GM12872 (cell line): ENCODE measurements around the gene KCNH1.

Experiments
- TF ChIP-seq, protein P1 (sequence below): IDR thresholded peaks from 3 replicates; pipeline ENCODE4 v1.5.1; 2011; ENCODE audit warnings: low read depth, mild to moderate bottlenecking, low read length, moderate library complexity; ENCODE audit not compliant: insufficient read depth

The KCNH1 gene

DNA sequence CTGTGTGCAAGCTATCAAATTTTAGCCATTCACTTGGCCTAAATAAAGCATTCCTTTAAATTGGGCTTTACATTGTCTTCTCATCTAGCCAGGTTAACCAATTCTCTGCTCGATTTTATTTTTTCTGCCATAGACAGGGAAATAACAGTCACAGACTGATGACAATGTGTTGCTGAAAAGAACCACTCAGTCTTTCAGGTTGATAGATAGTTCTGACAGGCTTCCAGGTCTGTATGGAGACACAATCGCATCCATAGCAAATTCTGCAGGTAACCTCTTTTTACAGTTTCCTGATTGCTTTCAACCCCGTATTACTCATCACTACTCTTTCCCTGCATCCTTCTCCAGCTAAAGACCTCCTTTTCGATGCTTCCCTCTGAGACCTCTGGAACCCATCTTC, 198.0 kb downstream of the KCNH1 start:
- TF ChIP-seq, protein P1, sequence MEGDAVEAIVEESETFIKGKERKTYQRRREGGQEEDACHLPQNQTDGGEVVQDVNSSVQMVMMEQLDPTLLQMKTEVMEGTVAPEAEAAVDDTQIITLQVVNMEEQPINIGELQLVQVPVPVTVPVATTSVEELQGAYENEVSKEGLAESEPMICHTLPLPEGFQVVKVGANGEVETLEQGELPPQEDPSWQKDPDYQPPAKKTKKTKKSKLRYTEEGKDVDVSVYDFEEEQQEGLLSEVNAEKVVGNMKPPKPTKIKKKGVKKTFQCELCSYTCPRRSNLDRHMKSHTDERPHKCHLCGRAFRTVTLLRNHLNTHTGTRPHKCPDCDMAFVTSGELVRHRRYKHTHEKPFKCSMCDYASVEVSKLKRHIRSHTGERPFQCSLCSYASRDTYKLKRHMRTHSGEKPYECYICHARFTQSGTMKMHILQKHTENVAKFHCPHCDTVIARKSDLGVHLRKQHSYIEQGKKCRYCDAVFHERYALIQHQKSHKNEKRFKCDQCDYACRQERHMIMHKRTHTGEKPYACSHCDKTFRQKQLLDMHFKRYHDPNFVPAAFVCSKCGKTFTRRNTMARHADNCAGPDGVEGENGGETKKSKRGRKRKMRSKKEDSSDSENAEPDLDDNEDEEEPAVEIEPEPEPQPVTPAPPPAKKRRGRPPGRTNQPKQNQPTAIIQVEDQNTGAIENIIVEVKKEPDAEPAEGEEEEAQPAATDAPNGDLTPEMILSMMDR = no peak

DNA sequence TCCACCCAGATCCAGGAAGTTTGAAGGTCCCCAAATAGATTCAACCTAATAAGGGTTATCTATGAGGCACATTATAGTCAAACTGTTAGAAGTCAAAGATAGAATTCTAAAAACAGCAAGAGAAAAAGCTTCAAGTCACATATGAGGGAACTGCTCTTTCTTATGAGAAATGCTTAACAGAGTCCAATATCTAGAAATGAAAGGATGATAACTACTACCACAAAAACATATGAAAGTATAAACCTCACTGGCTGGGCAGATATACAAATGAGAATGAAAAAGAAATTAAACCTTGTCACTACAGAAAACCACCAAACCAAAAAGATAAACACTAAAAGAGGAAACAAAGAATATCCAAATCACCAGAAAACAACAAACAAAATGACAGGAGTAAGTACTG, 201.8 kb downstream of the KCNH1 start:
- TF ChIP-seq, protein P1 = no peak

DNA sequence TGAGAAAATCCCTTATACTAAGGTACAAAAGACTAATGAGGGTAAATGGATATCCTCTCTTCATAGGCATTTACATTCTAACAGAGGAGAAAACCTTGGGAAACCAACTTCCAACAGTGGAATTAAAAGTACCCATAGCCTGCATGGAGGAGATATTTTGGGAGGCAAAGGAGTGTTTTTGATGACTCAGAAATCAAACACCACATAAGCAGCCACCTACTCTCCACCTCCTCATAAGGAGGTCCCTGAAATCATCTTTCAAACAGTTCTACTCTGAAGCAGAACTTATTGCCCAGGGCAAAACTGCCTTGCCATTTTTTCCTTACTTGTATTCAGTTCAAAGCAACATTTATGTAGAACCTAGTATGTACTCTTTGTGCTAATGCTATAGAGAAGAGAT, 211.3 kb downstream of the KCNH1 start:
- TF ChIP-seq, protein P1 = no peak

DNA sequence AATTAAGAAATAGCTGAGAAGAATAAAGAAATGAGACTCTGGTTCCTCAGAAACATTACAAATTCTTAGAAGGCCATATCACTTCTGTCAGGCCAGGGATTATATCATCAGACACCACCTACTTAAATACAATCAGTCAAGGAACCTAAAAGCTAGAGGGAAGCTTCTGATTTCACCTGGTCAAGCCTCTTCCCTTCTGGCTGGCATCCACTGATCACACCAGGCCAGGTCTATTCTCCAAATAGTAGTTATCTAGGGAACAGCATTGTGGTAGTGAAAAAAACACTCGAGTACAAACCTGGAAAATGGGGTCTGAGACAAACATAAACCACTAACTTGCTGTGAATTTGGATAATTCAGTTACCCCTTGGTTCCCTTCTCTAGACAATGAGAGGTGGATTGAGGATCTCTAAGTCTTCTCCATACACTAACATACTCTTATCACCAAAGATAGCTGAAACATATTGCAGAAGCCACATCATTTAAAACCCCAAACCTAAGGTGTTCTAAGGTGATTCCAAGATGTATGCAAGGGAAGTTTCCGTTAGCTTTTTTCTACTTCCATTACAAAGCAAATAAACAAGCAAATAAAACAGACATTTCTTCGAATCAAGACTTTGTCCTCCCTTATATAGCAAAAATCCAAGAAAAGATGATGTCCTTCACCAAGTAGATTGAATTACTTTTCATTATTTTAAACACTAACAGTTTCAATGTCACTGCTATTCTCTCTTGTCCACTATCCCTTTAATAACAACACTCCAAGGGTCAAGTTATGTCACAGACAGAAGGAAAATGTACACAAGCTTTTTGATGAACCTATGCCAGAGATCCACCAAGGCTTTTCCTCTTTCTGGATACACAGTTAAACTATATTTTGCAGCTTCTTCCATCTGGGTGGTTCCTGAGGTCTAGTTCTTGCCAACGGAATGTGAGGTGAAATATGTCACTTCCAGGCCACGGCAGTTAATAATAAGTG, 212.9 kb downstream of the KCNH1 start:
- TF ChIP-seq, protein P1 = no peak

DNA sequence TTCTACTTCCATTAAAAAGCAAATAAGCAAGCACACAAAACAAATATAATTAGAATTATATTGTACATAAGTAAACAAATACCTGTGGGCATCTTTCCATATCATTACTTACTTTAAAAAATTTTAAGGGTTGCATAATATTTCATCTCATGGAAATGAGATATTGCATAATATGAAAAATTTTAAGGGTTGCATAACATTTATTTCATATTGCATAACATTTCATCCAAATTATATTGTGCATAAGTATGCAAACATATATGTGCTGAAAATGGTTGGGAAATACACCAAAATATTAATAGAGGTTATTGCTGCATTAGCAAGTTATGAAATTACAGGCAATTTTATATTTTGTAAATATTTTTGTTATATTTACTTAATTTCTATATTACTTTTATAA, 213.7 kb downstream of the KCNH1 start:
- TF ChIP-seq, protein P1 = no peak

DNA sequence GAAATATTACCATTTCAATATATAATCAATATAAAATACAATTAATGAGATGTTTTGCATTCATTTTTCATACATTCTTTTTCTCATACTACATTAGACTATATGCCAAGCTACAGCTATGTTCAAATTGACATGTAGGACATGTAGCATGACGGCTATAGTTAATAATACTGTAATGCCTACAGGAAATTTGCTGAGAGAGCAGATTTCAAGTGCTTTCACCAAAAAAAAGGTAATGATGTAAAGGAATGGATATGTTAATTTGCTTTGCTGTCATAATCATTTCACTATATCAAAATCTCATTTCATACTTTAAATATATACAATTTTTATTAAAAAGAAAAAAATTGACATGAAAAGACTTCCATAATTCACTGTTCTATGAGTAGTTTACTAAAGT, 215.1 kb downstream of the KCNH1 start:
- TF ChIP-seq, protein P1 = no peak

DNA sequence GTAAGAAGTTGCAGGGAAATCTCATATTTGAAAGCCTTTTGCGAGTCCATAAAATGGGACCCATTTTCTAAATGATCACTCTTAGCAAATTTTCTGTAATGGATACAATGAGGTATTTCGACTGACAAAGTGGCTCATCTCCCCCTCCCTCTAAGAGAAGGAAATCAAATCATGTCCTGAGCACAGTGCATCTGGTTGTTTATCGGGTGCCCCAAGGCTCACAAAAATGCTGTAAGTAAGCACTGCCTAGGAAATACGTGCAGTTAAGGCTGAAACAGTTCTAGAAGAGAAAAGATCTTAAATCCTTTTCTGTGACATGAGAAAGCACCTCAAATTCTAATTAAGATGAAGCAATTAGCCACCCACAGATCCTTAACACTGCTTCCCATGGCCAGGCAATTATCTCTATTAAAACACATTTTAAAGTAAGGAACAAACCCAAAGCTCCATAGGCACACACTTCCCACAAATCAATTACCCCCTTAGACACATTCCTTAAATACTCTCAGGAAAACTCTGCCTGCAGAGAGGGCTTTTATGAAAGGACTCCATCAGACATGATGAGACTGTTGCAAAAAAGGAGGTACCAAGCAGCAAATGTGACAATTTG, 216.3 kb downstream of the KCNH1 start:
- TF ChIP-seq, protein P1 = no peak
